Right cardiac atrium (tissue), 5 donors: ENCODE measurements around the gene DHX34. TPM values are rescaled to one million over a fixed set of nuclear protein-coding genes. Genes with fewer than 3 reads are reported as not detected.
"Not testable (repeated sequence)": the region's sequence is repeated elsewhere in the genome, so short reads cannot be mapped to it uniquely, and the experiment has no call there.

Source experiments
- ATAC-seq, 2 donors: fragments of 200-7000 bp; cut with Tn5 transposase; one replicate each; pipeline versions ENCODE4 v1.8.0 to v1.9.1; 2020; ENCODE audit warnings: moderate library complexity in 2 of 2, mild to moderate bottlenecking in 1 of 2
- DNase-seq, 3 donors: peaks; one replicate each; pipeline ENCODE4 v3.0.0-alpha.2; 2020
- H3K27ac ChIP-seq: one replicate; pipeline ENCODE4 v1.5.1; 2013; ENCODE audit warnings: mild to moderate bottlenecking, low read length, control low read depth, moderate library complexity
- H3K27me3 ChIP-seq: one replicate; pipeline ENCODE4 v1.6.1; 2013; ENCODE audit not compliant: control insufficient read depth, insufficient read depth
- H3K4me1 ChIP-seq: one replicate; pipeline ENCODE4 v1.6.1; 2013; ENCODE audit warnings: low read length; ENCODE audit not compliant: control insufficient read depth, insufficient read depth
- H3K4me3 ChIP-seq: one replicate; pipeline ENCODE4 v1.5.1; 2013; ENCODE audit warnings: low read length, control low read depth
- H3K9me3 ChIP-seq: one replicate; pipeline ENCODE4 v1.6.1; 2013; ENCODE audit warnings: low read length; ENCODE audit not compliant: control insufficient read depth
- WGBS: extraction: QIAGEN DNeasy Blood & Tissue Kit; methylation state at CpG from one replicate; pipeline ENCODE4 v1.1.7; 2013; 5-methylcytosine and 5-hydroxymethylcytosine counted together
- intact Hi-C, 4 donors: fragments of 100-400 bp; cut with DNase I; formaldehyde crosslinking; loops; one replicate each; pipeline versions ENCODE4 v1.11.0 to v1.14.0; 2022 to 2023
- polyA plus RNA-seq: library from polyadenylated mRNA; stranded (reverse); fragments of 200-250 nt; gene quantifications from one replicate; pipeline ENCODE4 v1.2.3, GENCODE V29; 2013
- total RNA-seq, 4 donors: library from RNA; stranded (reverse); fragmentation: NEBNext Ultra II Directional; extraction: Animal tissue kit (Norgen Biotek cat#: 25700); gene quantifications; one replicate each; pipeline ENCODE4 v1.2.1, GENCODE V29; 2021
- donor health status: healthy with polysubstance abuse.
- donor health status: DM: no; HTN: yes; CAD: no.
- donor health status: DM: no; HTN: no; CAD: no.
- donor health status: DM: no; HTN: yes; CAD: no; lungs with severe emphysema.
- donor health status: DM: yes; HTN: yes; CAD: no.

The DHX34 gene
- total and polyA plus RNA-seq, 5 donors, result 5.5 to 8.1 (median 5.6) TPM

DNA sequence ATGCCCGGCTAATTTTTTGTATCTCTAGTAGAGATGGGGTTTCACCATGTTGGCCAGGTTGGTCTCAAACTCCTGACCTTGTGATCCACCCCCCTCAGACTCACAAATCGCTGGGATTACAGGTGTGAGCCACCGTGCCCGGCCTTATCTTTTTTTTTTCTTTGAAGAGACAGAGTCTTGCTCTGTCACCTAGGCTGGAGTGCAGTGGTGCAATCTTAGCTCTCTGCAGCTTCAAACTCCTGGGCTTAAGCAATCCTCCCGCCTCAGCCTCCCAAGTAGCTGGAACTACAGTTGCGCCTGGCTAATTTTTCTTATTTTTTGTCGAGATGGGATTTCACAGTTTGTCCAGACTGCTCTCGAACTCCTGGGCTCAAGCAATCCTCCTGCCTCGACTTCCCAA lies 62.6 kb downstream of the DHX34 start:
- intact Hi-C loops, H3K4me3 ChIP-seq, DNase-seq, H3K27ac ChIP-seq, H3K4me1 ChIP-seq, H3K9me3 ChIP-seq, H3K27me3 ChIP-seq, ATAC-seq: not testable (repeated sequence)
- 73% methylated on average over 9 of the region's 9 CpGs for WGBS

DNA sequence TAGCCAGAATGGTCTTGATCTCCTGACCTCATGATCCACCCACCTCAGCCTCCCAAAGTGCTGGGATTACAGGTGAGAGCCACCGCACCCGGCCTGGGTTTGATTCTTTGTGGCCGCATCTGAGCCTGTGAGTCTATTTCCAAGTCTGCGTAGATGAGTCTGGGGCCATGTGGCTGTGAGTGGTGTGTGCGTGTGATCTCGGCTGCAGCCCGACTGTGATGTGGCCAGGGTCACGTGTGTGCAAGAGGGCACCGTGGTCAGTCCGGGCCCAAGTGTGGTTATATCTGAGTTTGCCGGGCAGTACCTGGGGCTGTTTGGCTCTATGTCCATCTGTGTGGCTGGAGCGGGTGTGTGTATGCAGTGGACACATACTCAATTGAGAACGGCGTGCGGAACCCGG lies 64.8 kb downstream of the DHX34 start:
- no peak overlapping the region for H3K4me3 ChIP-seq
- no peak for DNase-seq
- intact Hi-C loops, result no loop called here
- 95% methylated on average over 16 of the region's 16 CpGs for WGBS
- ATAC-seq, result no peak
- H3K27ac ChIP-seq, result no peak overlapping the region
- H3K4me1 ChIP-seq, result peaks cover 3% of the 10 kb centered on the region
- H3K9me3 ChIP-seq, result no peaks in the 10 kb centered on the region
- H3K27me3 ChIP-seq, result no peaks in the 10 kb centered on the region

DNA sequence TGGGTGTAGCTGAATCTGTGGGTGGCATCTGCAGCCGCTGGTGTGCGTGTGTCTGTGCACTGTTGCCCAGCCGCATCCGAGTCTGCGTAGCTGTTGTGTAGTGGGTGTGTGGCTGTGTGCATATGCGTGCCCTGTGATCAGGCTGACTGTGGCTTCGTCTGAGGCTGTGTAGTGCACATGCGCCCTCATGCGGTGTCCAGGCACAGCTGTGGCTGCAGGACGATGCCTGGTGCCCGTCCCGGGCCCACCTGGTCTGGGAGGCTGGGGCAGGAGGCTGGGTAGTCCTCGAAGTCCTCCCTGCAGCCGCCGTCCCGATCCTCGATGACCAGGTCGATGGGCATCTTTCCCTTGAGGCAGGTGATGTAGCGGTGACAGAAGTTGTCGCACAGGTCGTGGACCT lies 65.4 kb downstream of the DHX34 start:
- H3K4me3 ChIP-seq, result no peak overlapping the region
- no peaks in the 10 kb centered on the region for H3K9me3 ChIP-seq
- intact Hi-C loops, result no loop called here
- DNase-seq (no peak), ATAC-seq (no peak)
- H3K4me1 ChIP-seq, result peaks cover 3% of the 10 kb centered on the region
- WGBS, result 76% methylated on average over 21 of the region's 21 CpGs
- H3K27ac ChIP-seq, result no peak overlapping the region
- H3K27me3 ChIP-seq, result no peaks in the 10 kb centered on the region

DNA sequence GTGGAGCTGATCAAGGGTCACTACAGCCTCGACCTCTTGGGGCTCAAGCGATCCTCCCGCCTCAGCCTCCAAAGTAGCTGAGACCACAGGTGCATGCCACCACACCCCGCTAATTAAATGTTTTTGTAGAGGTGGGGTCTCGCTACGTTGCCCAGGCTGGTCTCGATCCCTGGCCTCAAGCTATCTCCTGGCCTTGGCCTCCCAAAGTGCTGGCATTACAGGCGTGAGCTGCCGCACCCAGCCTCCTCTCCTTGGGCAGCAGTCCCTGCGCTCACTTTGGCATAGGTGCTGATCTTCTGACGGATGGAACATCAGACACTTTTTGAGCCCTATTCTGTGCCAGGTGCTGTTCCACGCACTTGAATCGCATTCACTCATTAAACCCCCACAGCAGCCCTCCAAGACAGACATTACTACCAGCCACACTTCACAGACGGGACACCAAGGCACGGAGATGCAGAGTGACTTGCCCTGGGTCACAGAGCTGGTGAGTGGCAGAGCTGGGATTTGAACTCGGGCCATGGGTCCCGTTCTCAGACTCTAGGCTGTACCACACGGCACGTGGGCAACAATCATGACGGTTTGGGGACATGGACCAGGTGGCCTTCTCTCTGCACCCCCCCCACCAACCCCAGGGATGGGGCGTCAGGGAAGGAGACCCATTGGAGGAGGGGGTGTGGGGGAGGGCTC lies 67.0 kb downstream of the DHX34 start:
- Histone ChIP-seq H3K9me3 (no peaks in the 10 kb centered on the region), H3K4me1 (peaks cover 3% of the 10 kb centered on the region), H3K27me3 (no peaks in the 10 kb centered on the region), H3K4me3 (no peak overlapping the region), H3K27ac (no peak overlapping the region)
- ATAC-seq (no peak), DNase-seq (no peak)
- 89% methylated on average over 21 of the region's 21 CpGs for WGBS
- intact Hi-C loops, result no loop called here

DNA sequence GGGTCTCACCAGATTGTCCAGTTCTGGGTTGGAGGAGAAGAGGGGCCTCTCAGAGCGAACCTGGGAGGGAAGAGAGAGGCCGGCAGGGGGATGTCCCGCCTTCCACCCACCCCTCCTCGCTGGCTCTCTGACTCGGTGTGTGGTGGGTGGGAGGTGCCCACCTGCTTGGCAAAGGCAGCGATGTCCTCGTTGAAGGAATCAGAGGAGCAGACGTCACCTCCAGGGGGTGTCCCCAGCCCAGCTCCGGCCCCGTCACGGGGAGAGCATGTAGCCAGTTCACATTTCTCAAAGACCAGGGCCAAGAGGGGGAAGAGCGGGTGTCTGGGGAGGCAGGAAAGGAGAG lies 67.5 kb downstream of the DHX34 start:
- DNase-seq, result no peak
- H3K4me1 ChIP-seq, result peaks cover 3% of the 10 kb centered on the region
- WGBS, result 56% methylated on average over 12 of the region's 12 CpGs
- no peak for ATAC-seq
- no peak overlapping the region for H3K27ac ChIP-seq
- H3K4me3 ChIP-seq, result no peak overlapping the region
- H3K27me3 ChIP-seq, result no peaks in the 10 kb centered on the region
- no peaks in the 10 kb centered on the region for H3K9me3 ChIP-seq
- intact Hi-C loops, result no loop called here

DNA sequence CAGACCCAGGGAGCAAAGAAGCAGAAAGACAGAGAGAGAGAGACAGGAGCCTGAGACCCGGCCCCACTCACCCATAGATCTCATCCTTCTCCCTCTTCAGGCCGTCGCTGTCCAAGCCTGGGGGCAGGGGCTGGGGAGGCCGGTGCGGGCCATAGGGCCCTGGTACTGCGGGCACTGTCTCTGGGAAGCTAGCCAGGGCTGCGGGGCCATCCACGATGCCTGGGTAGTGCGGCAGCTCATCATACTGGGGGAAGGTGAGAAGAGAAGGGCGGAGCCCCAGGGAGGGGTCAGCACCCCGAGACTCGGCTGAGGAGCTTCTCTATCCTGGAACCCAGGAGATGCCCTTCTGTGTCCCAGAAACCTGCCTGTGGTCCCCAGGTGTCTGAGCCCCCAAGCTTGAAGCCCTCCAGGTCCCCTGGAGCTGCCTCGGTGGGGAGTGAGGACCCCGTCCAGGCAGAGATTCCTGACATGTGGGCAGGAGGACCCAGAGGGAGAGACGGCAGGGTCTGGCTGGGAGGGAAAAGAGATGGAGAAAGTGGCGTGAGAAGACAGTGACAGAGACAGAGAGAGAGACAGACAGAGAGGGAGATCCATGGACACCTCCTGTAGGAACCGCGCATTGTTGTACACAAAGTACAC lies 68.1 kb downstream of the DHX34 start:
- no peak overlapping the region for H3K4me3 ChIP-seq
- peaks cover 3% of the 10 kb centered on the region for H3K4me1 ChIP-seq
- no peak overlapping the region for H3K27ac ChIP-seq
- no peaks in the 10 kb centered on the region for H3K27me3 ChIP-seq
- DNase-seq, result no peak
- no peak for ATAC-seq
- intact Hi-C loops, result no loop called here
- no peaks in the 10 kb centered on the region for H3K9me3 ChIP-seq
- 32% methylated on average over 18 of the region's 18 CpGs for WGBS

- H3K9me3 ChIP-seq, result no peaks in the 10 kb centered on the region
- DNase-seq, result no peak
- ATAC-seq, result no peak
- intact Hi-C loops, result no loop called here
- peaks cover 3% of the 10 kb centered on the region for H3K4me1 ChIP-seq
- H3K27ac ChIP-seq, result no peak overlapping the region
- H3K4me3 ChIP-seq, result peak overlapping the region; percentile 83
- 4% methylated on average over 34 of the region's 34 CpGs for WGBS
- no peaks in the 10 kb centered on the region for H3K27me3 ChIP-seq
Measured at GRCh38 chr19:47417746-47418691, 68.9 kb downstream of the DHX34 start.

GRCh38 chr19:47418692-47419029 lies 69.5 kb downstream of the DHX34 start:
- Histone ChIP-seq H3K27ac (no peak overlapping the region), H3K9me3 (no peaks in the 10 kb centered on the region), H3K4me3 (peak overlapping the region; percentile 83), H3K4me1 (peaks cover 3% of the 10 kb centered on the region), H3K27me3 (no peaks in the 10 kb centered on the region)
- ATAC-seq (peak in 1 of 2 donors; percentile 10), DNase-seq (peak in 1 of 3 donors; percentile 52)
- WGBS, result 0% methylated on average over 9 of the region's 9 CpGs
- intact Hi-C loops, result no loop called here

- ATAC-seq, result peak; percentile 18 to 27
- WGBS, result under 1% methylated on average over 68 of the region's 70 CpGs
Measured at GRCh38 chr19:47419030-47419783, 70.1 kb downstream of the DHX34 start, which contains the start of gene MEIS3. TSS of gene MEIS3 (minus strand) at chr19:47419527. CDS start at chr19:47419081, 446 bp downstream.

GRCh38 chr19:47419789-47420188 lies 70.7 kb downstream of the DHX34 start:
- H3K27ac ChIP-seq, result no peak overlapping the region
- no peak for ATAC-seq
- H3K4me3 ChIP-seq, result no peak overlapping the region
- no peak for DNase-seq
- peaks cover 3% of the 10 kb centered on the region for H3K4me1 ChIP-seq
- H3K27me3 ChIP-seq, result no peaks in the 10 kb centered on the region
- intact Hi-C loops, result loop anchor here in 3 of 4 donors (10.0 kb wide), 1 partner anchor 125 kb away; no protein-coding TSS in a partner anchor
- 15% methylated on average over 19 of the region's 19 CpGs for WGBS
- H3K9me3 ChIP-seq, result no peaks in the 10 kb centered on the region

More at GRCh38 chr19:47419030-47419783, 70.1 kb downstream of the DHX34 start, which contains the start of gene MEIS3:
- peak in 2 of 3 donors; percentile 65 to 70 for DNase-seq
- peak within 1 kb of the TSS; percentile 83 for H3K4me3 ChIP-seq
- H3K9me3 ChIP-seq, result no peaks in the 10 kb centered on the region
- intact Hi-C loops, result no loop called here
- H3K27me3 ChIP-seq, result no peaks in the 10 kb centered on the region
- peaks cover 3% of the 10 kb centered on the region for H3K4me1 ChIP-seq
- H3K27ac ChIP-seq, result no peak within 1 kb of the TSS
